ENCODE results near the gene MAD1L1.
"Not testable (repeated sequence)": the region's sequence is repeated elsewhere in the genome, so short reads cannot be mapped to it uniquely, and the experiment has no call there.

Gene MAD1L1

DNA sequence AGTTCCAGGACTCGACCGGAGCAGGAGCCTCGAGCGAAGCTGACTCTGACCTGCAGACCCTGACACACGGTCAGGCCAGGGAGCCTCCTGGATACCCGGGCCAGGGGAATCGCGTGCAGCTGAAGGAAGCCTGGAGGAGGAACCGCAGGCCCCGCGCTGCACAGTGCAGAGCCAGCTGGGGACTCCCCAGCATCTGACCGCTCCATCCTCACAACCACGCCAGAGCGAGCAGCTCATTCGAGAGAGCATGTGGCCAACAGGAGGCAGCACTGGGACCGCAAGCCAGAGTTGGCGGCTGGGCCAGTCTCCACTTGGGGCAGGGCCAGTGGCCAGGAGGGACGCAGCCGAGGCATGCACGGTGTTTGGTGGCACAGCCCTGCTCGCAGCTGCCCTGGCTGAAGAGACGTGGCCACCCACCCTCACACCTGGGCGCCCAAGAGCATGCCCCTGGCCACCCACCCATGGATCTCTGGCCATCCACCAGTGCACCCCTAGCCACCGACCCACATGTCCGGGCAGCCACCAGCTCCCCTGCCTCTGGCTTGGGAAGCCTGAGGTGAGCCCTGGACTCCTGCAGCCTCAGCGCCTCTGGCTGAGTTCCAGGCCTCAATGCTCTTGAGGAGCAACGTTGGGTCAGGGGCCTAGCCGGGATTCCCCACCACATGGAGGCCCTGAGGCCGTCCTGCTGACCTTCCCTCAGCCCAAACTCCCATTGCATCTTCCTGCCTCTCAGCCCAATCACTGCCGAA is 348.7 kb downstream of the MAD1L1 start:
- no peak for DNase-seq

DNA sequence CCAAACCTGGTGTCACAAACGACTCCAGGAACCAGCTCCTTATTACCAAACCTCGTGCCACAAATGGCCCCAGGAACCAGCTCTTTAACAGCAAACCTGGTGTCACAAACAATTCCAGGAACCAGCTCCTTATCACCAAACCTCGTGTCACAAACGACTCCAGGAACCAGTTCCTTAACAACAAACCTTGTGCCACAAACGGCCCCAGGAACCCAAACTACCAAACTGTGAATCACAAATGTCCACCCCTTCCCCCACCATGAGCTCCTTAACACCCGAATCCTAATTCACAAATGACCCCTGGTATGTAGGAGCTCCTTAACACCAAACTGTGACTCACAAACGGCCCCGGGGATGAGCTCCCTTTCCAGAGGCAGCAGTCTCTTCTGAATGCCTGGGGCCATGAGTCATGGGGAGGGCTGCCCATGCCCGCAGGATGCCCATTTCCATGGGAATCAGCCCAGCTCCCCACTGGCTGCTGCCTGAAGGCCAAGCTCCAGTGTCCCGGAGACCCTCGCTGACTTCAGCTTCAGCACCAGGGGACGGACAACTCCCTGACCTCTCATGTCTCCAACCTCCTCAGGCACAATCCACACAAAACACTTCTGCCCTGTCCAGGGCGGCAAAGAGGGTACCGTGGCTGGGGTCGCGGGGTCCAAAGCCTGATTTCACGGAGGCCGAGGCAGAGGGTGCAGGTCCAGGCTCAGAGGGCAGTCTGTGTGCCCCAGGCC is 349.5 kb downstream of the MAD1L1 start:
- DNase-seq = no peak

DNA sequence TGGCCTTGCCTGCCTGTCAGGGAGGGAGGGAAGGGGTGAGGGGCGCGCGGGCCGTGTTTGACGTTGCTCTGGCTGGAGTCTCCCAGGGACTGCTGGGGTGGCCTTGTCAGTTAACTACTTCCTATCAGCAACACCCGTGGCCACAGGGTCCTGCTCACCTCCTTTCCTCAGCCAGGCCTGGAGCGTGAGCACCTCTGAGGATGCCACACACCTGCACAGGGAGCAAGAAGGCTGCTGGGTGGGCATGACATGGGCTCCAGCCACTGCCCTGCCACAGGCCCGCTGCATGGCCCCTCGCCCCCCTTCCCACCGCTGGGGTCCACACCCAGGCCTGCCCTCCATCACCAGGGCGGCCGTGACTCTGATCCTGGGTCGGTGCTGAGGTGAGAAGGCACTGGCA is 350.3 kb downstream of the MAD1L1 start:
- DNase-seq = no peak

DNA sequence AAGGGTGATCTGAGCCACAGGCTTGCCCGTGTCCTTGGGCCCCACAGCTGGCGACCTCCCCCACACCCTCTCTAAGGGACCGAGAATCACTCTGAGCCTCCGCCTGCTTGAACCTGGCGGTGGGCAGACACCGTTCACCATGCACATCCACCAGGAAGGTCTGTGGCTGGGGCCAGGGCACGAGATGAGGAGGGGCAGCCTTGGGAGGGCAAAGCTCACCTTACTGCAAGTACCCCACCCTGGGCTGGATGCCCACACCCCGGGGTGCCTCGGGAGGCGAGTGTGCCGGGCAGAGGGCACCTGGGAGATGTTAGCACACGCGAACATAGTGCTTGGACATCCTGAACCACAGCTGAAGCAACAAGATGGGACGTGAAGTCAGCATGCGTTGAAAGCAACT is 350.8 kb downstream of the MAD1L1 start:
- no peak for DNase-seq

DNA sequence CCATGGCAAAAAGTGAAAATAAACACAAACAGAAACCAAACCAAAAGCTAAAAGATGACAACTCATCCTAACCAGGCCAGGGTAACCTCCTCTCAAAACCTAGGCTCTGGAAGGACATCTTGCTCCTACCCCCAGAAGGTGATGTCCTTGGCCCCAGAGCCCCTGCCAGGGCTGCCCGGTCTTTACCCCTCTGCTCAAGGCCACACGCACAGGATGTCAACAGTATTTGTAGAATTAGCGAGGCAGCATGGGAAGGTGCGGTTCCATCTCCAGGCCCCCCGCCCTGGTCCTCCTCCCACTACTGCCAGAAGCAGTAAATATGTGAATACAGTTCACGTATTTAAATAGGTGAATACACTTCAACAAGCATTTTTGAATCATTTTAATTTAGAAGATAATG is 356.1 kb downstream of the MAD1L1 start:
- DNase-seq = not testable (repeated sequence)

DNA sequence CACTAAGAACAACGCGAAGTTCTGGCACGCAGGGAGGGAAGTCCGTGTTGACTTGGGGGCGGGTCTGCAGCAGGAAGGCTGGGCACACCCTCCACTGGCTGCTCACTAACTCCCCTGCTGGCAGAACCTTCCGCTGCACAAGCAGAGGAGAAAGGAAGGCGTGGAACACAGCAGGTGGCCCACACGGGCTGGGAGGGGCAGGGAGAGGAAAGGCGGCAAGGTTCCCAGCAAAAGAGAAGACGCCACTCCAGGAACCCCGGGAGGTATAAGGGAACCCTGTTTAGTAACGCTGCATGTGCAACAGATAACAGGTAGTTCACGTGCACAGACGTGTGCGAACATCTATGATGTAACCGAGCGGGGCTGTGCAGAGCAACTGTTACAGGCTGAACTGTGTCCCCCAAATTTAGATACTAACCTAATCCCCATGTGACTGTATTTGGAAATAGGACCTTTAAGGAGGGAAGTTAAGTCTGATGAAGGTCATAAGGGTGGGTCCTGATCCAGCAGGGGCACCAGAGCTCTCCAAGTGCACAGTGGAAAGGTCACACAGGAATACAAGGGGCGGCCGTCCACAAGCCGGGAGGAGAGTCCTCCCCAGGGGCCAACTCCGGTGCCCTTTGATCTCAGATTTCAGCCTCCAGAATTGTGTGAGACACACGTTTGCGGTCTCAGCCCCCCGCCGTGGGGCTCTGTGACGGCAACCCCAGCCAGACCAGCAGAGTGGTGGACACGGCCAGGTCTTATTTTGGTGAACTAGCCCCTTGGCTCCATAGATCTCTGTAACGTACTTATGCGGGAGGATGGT is 357.1 kb downstream of the MAD1L1 start:
- DNase-seq = not testable (repeated sequence)

DNA sequence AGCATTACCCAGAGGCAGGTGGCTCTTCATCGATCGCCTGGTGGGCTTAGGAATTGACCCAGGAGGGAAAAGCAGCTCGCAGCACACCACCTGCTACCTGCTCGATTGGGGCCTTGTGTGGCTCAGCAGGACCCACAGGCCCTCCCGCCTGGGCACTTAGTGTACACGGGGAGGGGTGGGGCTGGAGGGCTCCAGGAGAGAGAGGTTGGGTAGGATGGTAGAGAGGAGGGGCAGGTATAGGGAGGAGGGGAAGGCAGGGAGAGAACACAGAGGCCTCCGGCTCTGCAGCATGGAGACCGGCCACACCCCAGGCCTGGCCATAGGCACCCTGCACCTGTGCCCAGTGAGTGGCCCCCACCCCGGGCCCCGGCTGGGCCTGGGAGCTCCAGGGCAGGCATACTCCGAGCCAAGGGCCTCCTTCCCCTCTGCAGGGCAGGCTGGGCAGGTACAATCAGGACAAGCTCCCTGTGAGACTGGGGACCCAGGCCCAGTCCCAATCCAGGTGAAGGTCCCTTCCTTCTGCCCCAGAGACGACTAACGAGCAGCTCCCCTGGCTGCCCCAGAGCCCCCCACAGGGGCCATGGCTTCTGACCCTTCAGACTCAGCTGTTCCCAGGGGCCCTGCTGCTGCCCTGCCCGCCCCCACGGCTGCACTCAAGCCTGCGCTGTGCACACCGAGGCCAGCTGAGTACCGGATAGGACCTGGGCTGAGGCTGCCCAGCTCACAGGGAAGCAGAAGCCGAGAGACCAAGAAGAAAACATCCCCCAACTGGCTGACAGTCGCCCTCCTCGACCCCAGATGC is 358.0 kb downstream of the MAD1L1 start:
- not testable (repeated sequence) for DNase-seq

DNA sequence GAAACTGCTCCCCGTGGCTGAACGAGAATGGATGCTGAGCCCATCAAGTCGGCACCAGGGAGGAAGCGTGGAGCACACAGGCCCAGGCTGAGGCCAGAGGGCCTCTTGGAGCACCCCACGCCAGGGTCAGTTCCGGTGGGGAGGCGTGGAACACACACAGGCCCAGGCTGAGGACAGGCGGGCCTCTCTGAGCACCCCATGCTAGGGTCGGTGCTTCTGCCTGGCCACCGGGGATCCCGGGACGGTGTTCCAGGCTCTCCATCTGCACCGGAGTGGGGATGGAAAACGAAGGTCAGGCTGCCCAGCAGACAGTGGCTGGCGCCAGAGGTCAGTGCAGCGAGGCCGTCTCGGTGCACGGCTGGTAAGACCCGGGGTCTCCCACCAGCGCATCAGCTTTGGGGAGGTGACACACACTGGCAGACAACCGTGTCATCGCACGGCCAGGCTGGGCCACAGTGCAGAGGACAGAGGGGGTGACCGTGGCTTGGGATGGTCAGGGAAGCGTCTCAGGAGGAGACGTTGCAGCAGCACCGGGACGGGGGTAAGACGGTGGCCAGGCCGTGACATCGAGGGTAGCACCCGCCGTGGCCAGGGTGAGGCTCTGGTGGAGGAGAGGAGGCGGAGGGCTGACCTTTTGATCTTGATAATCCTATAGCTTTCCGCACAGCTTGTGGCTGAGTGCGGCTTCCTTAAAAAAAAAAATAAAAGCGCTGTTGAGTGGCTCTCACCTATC is 358.7 kb downstream of the MAD1L1 start:
- DNase-seq = no peak

DNA sequence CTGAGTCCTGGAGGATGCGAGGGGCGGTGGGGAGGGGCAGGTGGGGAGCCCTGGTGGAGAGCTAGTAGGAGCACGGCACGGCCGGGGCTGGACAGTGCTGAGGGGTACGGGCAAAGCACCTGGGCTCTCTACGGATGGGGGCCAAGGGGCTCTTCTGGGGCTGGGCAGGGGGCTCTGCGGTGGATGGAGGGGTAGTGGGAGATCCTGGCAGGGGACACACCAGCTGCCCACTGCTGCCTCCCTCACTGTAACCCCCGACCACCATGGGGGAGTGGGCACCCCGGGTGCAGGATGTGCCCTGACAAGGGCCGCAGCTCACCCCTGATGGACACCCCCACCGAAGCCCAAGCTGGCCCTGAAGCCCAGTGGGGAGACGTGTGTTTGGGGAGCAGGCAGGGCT is 359.3 kb downstream of the MAD1L1 start:
- DNase-seq = no peak

DNA sequence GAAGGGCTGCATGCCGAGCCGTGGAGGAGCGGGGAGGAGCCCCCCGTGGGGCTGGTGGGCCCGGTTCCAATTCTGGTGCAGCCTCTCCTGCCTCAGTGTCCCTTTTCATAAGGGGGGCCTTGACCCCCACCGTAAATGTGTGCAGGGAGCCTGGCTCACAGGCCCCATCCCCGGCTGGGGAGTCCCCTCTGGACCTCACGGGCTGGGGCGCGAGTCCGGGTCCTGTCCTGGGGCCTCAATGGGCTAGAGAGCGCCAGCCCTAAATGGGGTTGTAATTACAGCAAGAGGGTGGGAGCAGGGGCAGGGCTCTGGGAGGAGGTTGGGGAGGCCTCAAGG is 359.7 kb downstream of the MAD1L1 start:
- DNase-seq = no peak

DNA sequence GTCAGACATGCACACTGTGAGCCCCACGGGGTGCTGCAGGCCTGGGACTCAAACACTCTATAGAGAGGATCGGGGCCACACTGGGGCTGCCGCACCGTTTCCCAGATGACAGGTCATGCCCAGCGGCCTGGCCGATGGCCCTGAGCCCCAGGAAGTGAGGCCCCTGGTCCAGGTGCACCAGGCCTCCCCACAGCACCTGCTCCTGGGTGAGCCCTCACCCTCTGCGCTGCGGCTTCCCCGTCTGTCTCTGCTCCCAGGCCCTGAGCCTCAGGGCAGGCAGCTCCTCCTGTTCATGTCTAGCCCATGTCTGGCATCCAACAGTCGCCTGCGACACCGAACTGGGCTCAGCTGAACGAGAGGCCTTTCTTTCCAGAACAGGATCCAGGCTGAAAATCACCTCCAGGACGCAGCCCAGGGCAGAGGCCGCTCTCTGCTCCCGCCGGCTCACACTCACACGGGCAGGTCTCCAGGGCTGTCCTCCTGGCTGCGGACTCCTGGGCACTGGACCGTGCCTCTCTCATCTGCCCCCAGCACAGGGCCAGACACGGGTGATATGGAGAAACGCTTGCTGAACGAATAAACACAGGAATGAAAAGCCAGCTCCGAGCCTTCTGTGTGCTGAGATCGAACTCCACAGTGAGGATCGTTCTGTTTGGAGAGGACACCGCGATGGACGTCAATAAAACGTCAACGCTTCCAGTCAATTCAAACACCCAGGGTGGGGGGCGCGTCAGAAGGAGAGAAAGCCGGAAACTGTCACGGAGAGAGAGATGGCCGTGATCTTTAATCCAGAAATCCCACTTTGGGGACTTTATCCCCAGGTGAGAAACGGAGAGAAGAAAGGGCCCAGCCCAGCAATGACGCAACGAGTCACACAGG is 360.3 kb downstream of the MAD1L1 start:
- no peak for DNase-seq

DNA sequence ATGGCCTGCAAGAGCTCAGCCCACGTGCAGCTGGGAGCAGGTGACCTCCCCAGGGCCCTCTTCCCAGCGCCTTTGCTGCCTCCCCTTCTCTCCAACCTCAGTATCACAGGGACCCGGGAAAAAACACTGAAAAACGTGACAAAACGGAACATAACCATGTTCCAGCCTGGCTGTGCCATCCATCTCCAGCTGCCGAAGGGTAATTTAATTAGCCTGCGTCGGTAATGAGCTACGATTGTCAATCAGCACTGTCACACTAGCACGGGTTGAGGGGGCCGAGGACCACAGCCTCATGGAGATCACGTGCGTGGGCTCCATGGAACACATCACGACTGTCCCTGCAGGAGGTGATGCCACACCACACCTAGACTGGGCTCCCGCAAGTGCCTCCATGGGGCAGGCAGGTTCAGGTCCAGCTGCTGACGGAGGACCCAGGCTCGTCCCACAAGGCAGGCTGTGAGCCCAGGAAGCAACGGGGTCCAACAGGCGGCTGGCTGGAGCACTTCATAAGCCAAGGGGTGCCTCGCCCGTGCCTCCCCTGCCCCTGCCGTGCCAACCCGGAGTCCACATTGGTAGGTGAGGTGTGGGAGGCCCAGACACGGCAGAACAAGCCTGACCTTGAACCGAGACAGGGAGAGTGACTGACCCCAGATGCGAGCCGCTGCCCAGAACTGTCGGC is 363.2 kb downstream of the MAD1L1 start:
- no peak for DNase-seq

DNA sequence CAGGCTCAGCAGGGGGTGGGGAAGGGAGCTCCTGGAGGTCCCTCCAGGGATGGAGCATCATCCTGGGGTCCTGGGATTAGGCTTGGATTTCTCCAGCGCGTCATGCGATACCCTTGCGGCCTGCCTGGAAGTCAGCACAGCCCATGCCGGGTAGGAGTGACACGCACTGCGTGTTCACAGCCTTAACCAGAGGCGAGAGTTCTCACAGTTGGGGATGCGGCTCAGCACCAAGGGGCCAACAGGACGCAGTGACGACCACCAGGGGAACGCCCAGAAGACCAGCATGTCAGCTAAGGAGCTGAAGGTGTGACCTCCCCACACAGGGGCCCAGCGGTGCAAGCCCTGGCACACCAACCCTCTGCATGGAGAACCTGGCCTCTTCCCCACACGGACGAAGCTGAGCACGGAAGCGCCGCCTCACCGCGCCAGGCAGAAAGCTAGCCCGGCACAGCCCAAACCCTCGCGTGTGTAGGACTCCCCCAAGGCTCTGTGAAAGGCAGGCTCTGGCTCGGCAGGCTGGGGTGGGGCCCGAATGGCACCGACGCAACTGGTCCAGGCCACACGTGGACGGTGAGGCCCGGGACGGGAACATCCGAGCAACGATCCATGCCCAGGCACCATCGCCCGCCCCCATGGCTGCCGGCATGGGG is 364.1 kb downstream of the MAD1L1 start:
- no peak for DNase-seq

DNA sequence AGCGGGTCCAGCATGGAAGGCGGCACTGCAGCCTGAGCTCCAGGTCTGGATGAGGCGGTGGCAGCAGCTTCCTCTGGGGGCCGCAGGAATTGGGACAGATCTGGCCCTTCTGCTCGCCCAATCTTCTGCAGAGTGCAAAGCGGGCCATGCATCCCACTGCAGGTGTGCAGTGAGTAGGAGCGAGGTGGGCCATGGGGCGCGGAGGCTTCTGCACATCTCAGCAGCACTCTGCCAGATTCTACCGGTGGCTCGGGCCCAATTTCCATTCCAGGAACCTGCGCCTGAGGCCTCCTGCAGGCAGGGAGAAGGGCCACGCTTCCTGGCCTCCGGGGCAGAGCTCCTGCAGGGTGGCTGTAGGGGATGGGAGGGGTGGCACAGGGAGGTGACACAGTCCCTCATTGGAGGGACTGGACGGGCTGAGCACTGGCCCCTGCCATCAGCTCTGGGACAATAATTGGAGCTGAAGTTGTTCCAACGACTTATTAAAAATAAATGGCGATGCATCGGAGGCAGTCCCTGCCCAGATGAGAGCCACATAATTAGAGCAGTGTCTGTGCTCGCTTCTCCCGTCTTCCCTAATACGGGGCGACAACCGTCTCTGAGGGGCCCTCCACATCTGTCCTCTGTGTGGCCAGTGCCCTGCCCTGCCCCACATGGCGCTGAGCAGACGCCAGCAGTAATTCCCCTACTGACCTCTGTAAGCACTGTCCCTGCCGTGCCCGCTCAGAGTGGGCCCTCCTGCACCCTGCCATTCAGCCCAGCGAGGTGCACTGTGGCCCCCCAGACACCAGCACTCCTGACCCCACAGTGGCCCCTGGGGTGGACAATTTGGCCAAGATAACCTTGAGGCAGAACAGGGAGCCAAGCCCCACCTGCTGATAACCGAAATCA is 365.1 kb downstream of the MAD1L1 start:
- DNase-seq = no peak

DNA sequence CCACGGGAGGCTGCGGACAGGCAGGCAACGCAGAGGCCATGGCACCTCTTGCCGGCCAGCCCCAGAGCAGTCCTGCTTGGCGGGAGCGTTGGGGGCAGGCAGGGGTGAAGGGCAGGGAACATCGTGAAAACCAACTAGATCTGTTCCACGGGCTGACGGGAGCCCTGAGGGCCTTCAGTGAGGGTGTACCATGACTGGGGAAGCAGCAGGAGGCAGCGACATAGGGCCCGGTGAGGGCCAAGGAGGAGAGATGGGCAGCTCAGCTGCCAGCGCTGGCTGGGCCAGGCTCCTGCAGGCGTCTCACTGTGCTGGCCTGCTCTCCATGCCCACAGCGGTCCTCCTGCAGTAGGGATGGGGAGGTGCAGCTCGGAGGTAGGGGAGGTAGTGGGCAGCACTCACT is 366.1 kb downstream of the MAD1L1 start:
- DNase-seq = no peak

DNA sequence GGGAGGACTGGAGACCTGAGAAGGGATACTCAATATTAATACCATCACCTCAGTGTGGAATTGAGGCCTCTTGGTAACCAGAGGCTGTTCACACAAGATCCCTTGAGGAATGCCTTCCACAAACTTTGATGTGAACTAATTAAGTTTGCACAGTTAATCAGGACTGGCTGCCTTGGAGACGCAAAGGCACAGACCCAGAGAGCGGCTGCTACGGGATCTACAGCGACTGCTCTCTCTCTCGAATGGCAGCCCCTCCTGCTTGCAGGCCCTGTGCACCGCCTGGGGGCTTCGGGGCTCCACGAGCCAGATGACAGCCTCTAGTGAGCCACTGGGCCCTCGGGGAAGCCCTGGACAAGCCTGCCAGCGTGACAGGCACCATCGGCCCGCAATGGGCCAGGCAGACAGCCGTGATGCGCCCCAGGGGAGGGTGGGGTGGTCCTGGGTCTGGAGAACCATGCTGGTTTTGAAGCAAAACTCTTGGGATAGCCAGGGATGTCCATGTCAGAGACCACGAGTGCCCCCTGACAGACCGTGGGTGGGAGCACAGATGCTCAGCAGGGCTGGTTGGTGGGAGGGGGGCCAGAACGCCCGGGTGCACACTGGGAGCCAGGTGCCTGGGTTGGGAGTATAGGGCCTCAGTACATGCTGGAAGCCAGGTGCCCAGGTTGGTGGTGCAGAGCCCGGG is 367.0 kb downstream of the MAD1L1 start:
- DNase-seq = no peak

DNA sequence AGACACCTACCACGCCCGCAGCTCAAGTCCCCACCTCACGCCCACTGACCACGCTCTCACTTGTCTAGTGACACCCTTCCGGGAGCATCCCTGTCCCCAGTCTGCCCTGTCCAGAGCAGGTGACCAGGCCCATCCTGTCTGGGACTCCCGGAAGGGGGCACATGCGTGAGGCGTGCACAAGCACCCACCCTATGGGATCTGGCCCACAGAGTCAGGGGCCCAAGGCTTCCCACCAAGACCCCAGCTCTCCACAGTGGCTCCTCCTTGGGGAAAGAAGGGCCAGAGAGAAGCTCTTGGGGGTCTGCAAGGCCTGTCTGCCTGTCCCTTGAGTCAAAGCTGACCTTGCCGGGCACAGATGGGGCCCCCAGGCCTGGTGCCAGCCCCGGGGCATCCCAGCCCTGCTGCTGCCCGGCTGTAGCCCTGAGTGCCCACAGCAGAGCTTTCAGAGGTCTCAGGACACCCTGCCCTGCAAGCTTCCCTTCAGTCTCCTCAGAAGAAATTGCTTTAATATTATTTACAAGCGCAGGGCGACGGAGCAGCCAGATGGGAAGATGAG is 367.7 kb downstream of the MAD1L1 start:
- no peak for DNase-seq
